Germinal center (tissue), 1 donor: ENCODE measurements around the gene PTPA.
A peak's percentile ranks its signal among the peaks of the same experiment; 100 is the strongest.

Experiments used
- DNase-seq: peaks from one replicate; pipeline ENCODE4 v3.0.0; 2012; ENCODE audit warnings: mixed read lengths, low spot score

The PTPA gene

DNA sequence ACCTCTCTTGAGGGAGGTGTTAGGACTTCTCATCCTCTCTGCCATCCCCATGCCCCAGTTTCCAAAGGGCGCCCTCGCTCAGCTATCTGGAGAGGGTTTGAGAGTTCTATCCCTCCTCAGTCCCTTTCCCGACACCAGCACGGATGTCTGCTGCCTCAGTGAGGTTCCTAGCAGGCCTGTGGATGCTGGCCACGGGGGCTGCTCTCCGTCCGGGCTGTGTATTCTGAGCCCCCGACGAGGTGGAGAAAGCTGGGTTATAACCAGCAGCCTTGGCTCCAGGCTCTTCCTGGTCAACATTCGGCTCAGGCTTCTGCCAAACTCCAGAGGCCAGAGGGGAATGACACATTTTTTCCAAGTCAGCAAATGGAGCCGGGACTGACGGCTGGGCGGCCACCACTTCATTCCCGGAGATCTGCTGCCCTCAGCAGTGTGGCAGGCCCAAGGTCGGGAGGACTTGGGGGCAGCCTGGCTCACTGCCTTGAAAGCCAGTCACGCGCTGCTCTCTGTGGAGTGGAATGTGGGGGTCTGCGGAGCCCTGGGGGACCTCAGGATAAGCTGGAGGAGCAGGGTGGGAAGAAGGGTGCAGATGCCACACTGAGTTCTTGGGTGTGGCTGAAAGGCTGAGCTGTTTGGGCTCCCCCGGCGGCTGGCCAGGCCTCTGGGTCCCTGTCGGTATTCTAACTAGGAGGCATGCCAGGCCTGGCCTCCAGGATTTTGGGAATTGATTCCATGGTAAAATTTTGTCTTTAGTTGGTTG, 27.4 kb downstream of the PTPA start:
- DNase-seq, result no peak

DNA sequence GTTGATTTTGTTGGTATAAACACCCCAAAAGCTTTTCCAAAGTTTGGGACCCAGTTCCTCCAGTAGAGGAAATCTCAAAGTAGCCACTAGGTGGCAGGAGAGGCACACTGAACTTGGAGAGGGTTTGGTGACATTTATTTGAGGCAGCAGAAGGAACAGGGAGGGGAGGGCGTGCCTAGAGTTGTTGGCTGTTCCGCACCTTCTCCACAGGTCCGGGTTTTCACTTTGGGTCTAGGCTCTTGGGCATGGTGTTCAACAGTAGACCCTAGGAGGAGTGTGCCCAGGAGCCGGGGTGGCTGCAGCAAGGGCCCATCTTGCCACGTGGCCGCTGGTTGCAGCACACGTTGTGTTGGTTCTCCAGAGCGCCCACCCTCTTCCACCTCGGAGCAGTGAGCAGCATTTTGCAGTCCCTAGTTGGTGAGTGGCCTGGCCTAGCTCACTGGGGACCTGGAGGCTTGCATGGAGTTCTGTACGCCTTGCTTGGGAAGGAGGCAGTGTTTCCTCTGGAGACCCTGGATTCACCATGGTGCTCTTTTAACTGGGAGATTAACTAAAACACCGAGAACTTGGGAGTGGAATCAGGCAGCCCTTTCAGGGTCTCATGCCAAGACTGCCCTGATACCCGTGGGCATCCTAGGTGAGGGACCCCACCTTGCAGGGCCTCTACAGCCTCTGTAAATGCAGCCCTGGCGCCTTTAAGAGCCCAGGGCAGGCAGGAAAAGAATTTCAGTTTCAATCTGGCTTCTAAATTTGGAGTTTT, 28.2 kb downstream of the PTPA start:
- DNase-seq, result peak; percentile 84

DNA sequence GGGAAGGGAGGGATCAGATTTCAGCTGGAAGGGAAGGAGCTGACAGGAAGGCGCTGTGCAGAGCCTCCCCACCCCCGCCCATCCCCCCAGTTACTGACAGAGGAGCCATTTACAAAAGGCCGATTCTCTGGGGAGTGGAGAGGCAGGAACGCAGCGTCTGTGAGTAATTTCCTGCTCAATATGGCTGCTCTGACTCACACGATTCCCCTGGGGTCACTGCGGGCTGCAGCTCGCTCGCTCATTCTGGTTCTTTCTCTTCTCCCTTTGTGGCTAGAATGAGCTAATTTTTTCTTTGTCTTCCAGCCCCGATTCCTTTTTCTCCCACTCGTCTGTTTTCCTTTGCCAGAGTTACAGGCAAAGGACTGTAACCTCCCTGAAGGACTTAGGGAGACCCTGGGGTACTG, 28.8 kb downstream of the PTPA start:
- peak; percentile 86 for DNase-seq

DNA sequence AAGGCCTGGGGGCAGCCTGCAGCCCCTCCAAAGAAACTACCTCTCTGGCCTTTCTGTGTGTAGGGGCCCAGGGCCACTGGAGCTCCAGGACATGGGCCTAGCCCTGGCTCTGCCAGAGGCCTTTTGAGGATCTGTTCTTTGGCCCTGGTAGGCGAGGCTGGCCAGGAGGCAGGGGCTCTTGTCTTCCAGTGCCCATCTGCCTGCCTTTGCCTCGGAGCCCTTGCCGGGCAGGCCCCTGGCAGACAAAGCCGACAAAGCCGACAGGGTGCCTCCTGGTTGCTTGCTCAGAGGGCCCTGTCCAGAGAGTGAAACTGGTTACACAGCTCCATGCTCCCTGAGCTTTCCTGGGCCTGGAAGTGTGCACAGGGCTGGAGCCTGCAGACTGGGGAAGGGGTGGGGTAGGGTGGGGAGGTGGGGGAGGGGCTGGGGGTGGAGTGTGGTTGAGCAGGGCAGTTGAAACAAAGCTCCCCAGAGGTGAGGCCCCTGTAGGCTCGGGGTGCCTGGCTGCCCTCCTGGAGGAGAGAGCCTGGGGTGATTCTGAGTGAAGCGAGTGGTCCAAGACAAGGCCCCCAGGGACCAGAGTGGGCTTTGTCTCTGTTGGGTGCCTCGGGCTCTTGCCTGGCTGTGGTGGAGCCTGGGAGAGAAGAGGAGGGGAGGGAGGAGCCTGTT, 29.3 kb downstream of the PTPA start:
- DNase-seq, result peak; percentile 37

DNA sequence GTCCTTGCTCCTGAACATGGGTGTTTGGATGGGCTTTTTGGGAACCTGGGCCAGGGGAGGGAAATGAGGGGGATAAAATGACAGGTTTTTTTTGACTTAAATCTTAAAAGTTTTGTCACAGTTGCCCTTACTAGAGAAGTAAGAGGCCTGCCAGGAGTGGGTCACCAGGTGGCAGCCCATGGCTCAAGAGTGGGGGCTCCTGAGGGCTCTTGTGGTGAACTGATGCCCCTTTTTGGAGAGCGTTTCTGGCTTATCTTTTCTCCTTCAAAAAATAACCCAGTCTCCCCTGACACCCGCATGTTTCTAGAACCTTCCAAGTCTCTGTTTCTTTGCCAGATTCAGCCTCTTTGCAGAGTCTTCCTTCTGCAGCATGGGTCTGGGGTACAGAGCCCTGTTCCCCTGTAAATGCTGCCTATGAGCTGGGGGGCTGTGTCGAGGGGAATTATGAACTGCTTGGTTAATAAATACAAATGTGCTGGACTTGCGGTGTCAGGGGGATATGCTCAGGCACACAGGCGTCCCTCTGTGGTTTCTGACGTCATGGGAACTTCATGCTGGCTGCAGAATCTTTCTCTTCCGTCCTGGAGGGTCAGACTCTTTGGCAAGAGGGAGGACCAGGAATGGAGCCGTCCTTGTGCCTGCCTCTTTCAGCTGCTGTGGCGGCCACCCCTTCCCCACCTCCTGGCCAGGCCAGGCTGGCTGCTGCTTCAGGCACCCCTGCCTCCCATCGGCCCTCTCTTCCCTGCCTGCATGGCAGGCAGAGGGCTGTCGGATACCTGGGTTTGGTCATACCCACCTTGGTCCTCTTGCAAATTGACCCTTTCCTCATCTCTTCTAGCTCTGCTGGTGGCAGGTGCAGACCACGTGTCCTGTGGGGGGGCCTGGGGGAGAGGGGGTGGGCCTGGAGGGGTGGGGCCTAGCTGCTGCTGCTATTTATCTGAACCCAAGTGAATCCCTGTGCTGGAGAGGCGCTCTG, 30.1 kb downstream of the PTPA start:
- DNase-seq, result peak; percentile 66

DNA sequence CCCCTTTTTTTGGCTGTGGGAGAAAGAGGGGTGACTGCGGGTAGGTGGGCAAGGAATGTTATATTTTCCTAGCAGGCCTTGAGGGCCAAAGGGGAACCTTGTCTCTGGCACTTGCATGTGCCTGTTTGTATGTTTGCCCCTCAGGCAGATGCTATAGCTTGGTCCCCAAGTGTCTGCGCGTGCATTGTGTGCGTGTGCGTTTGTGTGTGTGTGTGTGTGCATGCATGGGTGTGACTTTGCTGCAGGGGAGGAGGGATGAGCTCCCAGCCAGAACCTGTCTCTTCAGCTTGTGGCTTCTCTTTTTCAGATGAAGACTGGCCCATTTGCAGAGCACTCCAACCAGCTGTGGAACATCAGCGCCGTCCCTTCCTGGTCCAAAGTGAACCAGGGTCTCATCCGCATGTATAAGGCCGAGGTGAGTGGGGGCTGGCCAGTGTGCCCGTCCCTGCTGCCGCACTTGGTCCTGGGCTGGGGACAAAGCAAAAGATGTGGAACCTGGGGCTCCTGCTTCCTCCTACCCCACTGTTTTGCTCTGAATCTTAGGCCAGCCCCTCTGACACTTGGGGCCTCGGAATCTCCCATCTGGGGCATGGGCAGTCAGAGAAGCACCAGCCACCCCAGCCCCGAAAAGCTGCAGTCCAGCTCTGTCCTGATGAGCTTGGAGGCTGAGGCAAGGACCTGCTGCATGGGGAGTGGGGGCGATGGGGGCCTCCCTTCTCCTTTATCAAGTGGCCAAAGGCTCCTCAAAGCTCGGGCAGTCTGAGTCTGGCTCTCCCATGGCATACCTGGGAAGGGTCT, 31.1 kb downstream of the PTPA start:
- DNase-seq, result no peak

DNA sequence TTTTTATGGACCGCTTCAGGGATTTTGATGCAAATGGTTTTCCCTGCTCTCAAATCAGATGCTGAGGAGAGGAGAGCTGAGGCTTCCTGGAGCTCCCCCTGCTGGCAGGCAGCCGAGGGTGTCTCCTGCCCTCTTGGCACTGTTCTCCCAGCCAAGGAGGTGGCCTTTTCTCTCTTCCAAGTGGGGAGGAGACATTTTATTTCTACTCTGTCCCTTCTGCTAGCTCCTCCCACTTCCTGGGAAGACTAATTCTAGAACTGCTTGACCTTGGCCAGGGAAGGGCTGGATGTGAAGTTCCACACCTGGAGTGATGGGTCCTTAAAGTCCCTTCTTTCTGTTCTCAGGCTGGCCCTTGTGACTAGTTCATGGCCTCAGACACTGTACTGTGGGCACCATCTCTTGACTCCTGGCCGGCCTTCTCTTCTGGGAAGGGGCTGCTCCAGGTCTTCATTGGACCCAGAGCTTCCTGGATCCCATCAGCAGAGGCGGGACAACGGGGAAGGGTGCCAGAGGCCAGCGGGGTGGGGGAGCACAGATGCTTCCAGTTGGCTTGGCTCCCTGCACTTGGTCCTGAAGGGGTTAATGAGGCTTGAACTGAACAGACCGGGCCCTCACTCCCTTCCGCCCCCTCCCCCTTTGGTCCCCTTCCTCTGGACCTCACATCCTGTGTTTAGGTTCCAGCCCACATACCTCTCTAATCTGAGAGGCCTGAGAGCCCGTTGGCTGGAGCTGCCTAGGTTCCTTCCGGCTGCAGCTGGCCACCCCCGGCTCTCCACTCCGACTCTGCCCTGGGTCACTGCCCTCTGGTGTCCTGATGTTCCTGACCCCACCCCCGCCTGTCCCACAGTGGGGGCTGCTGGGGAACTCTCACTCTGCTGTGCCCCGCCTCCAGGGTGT, 32.1 kb downstream of the PTPA start:
- peak; percentile 87 for DNase-seq

DNA sequence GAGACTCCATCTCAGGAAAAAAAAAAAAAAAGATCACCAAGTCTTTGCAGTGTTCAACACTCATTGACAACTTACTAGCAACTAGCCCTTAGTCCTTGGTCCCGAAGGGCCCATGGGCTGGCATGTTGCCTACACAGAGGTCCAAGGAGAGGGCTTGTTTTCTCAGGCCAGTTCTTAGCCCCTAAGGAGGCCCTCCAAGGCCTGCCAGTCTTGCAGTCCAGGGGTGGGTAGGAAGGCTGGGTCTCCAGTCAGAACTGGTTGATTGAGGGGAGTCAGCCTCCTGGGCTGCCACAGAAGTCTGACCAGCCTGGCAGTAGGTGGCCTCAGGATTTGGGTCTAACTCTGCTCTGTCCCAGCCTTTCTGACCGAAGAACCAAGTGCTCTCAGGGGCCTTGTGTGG, 34.1 kb downstream of the PTPA start:
- no peak for DNase-seq

DNA sequence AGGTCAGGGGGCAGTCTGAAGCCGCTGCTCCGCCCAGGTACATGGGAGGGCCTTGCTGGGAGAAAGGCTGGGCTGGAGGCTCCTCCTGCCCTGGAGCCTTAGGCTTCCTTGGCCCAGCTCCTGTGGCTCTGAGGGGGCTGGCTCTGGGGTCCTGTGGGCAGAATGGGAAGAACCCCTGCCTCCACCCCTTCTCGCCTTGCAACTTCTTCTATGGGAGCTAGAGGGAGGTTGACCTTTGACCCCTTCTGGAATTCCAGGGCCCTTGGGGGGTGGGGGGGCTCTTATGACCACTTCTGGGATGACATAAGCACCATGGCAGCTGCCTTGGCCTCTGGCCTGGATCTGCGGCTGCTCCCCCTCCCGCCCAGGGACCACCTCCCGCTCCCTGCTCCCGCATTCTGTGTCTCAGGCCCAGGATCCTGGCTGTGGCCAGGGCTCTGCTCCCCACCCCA, 34.7 kb downstream of the PTPA start:
- DNase-seq, result no peak

DNA sequence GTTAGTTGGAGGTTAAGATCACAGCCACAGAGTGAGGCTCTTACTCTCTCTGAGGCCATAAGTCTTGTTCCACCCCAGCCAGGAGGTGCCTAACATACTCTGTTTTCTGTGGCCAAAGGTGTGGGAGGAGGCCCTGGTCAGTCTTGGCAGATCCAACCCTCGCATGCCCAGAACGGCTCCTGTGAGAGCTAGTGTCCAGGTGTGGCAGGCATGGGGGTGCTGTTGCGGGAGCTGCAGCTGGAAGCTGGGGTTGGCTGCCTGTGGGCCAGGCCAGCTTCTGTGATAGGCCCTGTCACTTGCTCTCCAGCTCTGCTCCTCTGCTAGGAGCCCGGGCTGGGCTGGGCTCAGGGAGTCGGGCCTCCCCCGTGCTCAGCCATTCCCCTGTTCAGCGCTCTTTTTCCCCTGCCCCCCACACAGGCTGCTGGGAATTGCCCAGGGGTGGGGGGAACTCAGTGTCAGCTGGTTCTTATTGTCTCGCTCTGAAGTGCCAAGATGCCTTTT, 35.3 kb downstream of the PTPA start:
- DNase-seq, result no peak

DNA sequence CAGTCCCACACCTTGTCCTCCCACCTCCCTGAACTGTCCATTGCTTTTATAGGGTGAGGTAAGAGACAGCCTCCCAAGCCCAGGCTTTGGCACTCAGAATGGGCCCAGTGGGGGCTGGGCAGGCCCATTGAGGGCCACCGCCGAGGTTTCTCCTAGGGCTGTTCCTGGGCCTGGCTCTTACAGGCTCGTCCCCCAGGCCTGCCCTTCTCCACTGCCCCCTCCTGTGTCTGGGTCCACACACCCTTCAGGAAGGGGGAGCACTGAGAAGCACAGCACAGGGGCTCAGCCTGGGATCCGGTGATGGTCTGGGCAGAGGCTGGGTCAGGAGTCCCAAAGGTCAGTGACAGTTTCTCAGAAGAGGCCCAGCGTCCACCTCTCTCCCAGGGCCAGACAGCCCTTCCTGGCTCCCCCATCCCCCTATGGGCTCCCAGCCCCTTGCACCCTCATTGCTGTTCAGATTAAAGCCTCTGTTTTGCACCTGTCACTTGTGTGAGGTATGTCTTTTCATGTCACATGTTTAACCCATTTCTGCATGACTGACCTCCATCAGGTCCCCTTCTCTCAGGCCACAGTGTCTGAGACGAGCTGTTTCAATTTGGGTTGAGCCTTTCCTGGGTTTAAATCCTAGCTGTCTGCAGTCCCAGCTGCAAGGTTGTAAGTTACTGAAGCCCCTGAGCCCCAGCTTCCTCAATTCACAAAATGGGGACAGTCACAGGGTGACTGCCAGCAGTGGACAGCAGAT, 37.4 kb downstream of the PTPA start:
- DNase-seq, result no peak

DNA sequence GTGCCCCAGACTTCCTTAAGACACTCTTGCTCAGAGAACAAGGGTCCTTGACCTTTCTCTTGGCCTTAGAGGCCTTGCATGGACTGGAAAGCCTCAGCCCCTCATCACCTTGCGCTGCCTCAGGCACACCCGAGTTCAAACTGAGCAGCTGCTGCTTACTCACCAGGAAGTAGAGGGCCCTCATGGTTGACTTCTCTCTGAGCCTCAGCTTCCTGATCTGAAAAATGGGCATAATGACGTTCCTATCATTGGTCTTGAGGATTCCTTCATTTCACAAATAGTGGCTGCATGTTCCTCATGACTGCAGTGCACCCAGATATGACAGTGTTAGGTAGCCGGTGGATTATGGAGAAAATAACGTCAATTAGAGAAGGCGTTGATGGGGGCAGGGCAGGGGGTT, 38.2 kb downstream of the PTPA start:
- DNase-seq, result no peak

DNA sequence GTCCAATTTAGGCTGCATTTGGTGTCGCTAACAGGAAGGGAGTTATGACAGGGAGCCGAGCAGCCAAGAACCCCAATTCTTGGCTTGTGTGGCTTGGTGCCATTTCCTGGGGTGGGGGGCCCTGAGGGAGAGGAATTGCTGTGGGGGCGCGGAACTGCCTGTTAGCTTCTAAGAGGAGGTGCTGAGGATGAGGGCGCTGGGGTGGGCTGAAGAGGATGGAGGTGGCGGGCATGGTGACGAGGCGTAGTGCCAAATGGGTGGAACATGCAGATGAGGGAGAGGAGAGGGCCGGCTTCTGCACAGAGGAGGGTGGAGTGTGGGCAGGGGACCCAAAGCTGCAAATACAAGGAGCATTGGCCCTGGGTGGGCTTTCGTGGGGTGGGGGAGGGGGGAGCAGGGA, 38.9 kb downstream of the PTPA start:
- no peak for DNase-seq

DNA sequence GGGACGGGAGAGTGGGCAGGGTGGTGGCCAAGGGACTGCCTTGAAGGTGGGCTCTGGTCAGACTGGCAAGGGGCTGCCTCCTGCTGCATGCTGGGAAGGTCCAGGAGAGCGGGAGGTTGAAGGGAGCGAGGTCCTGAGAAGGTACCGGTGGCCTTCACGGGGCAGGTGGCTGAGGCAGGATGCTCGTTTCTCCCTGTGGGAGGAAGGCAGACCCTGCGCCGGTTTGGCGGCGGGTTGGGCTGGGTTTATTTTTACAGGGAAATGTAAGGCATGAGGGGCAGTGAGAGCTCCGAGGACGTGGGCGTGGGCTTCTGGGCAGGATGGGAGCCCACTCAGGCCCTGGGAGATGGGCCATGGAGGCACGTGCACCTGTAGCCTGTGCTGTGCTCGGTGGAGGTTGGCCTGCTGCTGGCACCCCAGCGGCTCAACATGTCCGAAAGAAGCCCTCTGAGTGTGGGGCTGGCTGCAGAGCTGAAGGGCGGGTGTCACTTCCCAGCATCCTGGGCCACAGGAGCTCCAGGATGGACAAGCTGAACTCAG, 39.5 kb downstream of the PTPA start:
- DNase-seq, result no peak

DNA sequence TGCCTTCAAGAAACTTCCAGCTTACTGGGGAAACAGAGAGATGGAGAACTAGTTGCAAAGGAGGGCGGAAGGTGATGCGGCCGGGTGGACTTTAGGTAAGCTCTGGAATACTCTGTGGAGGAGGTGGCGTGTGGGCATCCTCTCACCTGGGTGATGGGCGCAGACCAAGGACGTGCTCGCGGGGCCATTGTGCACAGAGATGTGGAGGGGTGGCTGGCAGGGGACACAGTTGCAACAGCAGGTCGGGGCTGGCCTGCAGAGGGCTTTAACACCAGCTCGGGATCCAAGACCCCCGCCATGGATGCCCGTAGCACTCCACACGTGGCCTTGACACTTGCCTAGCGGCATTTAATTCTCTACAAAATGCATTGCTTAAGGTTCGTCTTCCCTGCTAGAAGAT, 40.3 kb downstream of the PTPA start:
- no peak for DNase-seq

DNA sequence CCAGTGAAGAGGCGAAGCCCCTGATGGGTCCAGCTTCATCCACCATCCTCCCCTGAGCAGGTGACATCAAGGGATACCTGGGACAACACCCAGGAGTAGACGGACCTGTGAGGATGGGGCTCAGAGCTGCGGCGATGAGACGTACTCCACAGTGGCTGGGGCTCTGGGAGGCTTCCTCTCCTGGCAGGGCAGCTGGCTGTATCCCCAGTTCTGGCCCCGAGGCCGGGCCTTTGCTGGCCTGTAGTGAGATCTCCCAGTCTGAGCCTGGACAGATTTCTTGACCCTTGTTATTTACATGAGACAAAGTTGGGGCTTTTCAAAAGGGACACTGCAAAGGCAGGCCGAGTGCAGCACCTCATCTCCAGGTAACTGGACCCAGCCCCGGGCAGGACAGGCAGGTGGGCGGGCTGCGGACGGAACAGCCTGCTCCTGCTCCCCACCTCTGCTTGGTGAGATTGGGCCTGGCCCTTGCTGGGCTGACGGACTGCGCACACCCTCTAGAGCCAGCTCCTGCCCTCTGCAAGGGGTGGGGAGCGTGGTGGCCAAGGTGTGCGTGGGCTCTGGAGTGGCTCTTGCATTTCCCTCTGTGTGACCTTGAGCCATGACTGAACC, 43.8 kb downstream of the PTPA start:
- no peak for DNase-seq

DNA sequence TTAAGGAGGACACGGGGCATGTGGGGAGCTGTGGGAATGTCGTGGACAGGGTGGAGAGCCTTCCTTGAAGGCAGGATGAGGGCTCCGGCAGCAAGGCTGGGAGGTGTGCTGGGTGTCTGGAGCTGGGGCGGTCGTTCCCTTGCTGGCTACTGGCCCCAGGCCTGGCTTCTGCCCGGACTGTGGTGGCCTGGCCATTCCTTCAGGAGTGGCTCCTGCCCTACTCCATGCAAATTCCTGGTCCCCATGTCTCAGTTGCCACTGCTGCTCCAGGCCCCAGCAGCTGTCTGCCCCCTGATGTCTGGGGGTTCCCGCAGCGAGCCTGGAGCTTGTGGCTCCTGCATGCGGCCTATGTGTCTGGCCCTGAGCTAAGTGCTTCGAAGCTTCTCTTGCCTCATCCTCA, 44.9 kb downstream of the PTPA start:
- DNase-seq, result no peak
